ENCODE data around the gene TULP4.

DNA sequence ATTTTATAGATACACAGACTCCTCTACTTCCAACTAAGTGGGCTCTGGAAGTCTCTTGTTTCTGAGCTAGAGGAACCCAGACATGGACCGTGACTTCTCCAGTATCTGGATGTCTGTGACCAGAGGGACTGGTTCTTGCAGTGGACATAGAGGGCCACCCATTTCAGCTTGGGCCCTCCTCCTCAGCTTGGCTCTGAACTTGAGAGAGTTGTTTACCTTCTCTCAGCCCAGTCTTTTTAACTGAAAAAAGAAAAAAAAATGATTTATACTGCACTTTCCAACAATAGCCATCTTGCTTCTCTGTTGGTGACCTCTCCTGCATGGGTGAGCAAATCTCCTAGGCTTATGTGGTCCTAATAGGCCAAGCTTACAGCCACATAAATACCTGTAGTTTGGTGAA lies 187.3 kb downstream of the TULP4 start:
- TF ChIP-seq, protein P1, sequence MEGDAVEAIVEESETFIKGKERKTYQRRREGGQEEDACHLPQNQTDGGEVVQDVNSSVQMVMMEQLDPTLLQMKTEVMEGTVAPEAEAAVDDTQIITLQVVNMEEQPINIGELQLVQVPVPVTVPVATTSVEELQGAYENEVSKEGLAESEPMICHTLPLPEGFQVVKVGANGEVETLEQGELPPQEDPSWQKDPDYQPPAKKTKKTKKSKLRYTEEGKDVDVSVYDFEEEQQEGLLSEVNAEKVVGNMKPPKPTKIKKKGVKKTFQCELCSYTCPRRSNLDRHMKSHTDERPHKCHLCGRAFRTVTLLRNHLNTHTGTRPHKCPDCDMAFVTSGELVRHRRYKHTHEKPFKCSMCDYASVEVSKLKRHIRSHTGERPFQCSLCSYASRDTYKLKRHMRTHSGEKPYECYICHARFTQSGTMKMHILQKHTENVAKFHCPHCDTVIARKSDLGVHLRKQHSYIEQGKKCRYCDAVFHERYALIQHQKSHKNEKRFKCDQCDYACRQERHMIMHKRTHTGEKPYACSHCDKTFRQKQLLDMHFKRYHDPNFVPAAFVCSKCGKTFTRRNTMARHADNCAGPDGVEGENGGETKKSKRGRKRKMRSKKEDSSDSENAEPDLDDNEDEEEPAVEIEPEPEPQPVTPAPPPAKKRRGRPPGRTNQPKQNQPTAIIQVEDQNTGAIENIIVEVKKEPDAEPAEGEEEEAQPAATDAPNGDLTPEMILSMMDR (IDR thresholded peaks at IDR 0.05) = no peak
- TF ChIP-seq EZH2 (IDR thresholded peaks at IDR 0.05; ENCODE audit: borderline replicate concordance, insufficient read depth, low read depth, low read length, poor library complexity, severe bottlenecking) = no peak
